COLO829 (cell line): ENCODE data around the gene LGSN.
"Not testable (repeated sequence)": the region's sequence is repeated elsewhere in the genome, so short reads cannot be mapped to it uniquely, and the experiment has no call there.

ENCODE experiments used
- DNase-seq: peaks from one replicate; pipeline ENCODE4 v3.0.0; 2012; ENCODE audit warnings: low spot score

The LGSN gene

GRCh38 chr6:63236398-63236817, 83.4 kb downstream of the LGSN start:
- DNase-seq = no peak

DNA sequence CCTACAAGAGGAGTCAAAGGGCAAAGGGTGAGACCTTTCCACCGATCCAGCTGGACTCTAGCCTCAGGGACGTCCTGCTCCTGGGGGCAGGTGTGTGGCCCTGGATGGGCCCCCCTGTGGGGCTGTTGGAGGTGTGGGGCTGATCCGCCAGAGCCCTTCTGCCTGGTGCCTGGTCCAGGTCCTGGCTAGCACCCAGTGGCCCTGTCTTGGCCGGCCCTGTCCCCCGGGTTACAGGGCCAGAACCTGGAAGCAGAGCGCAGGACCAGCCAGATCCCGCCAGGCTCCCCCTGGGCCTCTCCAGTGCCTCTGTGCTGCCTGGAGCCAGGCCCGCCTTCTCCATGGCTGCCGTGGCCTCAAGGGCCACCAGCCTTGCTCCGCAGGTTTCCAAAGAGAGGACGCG, 89.3 kb downstream of the LGSN start:
- DNase-seq = not testable (repeated sequence)

DNA sequence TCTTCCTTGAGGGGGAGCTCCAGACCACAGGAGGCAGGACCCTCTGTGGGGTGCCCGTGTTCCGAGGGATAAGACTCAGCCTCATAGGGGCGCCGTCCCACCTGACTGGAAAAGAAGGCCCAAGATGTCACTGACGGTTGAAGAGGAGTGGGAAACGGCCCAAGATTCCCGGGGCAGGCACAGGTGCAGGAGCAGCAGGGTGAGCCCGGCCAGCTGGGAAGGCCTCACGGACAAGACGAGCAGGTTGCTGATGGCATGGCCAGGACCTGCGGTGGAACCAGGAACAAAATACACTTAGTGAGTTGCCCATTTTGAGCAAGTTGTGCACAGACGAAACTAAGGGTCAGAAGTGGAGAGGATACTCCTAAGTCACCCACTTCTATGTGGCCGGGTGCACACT, 89.8 kb downstream of the LGSN start:
- not testable (repeated sequence) for DNase-seq

DNA sequence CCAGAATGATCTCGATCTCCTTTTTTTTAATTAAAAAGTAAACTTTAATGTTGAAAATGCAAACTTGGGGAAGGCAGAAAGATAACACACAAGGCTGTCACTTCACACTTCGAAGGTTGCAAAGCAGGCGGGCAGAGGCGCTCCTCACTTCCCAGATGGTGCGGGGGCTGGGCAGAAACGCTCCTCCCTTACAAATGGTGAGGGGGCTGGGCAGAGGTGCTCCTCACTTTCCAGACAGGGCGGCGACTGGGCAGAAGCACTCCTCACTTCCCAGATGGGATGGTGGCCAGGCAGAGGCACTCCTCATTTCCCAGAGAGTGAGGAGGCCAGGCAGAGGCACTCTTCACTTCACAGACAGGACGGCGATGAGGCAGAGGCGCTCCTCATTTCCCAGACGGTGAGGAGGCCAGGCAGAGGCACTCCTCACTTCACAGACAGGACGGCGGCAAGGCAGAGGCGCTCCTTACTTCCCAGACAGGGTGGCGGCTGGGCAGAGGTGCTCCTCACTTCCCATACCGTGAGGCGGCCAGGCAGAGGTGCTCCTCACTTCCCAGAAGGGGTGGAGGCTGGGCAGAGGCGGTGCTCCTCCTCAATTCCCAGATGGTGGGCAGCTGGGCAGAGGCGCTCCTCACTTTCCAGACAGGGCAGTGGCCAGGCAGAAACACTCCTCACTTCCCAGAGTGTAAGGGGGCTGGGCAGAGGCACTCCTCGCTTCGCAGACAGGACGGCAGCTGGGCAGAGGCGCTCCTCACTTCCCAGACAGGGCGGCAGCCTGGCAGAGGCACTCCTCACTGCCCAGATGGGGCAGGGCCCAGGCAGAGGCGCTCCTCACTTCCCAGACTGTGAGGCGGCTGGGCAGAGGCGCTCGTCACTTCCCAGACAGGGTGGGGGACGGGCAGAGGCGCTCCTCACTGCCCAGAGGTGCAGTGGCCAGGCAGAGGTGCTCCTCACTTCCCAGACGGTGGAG, 91.6 kb downstream of the LGSN start:
- DNase-seq = not testable (repeated sequence)

DNA sequence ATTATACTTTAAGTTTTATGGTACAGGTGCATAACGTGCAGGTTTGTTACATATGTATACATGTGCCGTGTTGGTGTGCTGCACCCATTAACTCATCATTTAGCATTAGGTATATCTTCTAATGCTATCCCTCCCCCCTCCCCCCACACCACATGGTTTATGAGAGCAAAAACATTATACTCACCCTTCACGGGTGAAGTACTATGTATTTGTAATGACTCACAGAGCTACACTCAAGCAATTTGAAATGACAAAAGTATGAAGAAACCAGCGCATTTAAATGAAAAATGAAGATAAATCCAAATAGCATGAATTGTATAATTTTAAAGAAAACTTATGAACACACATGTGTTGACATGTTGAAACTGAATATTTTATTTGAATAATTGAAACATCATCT, 93.8 kb downstream of the LGSN start:
- DNase-seq = not testable (repeated sequence)
